Measurements from ENCODE around the gene ZNF423.

Gene ZNF423

DNA sequence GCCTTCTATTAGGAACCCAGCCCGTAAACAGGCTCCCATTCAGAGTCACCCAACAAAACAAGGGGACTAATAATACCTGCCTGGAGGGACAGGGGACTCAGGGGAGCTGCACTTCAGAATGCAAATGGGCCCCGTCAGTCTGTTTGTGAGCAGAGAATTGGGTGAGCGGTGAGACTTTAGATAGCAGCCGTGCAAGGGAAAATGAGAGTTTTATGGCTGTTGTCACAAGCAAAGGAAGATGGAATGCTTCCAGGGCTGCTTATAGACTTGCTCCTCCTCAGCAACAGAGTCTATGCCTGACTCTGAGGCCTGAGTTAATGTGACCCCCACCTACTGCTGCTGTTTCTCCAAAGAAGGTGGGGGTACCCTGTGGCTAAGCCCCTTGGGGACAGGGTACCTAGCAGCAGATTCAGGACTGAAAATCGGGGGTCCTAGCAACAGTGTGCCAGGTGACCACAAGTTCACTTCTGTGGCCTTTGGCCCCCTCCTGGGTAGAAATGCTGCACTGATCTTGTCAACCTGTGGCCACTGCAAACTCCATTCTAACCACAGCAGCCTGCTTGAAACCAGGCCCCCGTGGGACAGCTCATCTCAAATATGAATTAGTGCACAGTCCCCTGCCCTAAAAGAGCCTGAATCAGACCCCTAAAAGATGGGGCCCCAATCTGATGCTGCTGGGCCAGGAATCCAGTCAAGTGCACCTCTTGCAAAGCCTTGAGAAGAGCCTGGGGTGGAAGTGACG, 355.9 kb downstream of the ZNF423 start:
- no peak for DNase-seq

DNA sequence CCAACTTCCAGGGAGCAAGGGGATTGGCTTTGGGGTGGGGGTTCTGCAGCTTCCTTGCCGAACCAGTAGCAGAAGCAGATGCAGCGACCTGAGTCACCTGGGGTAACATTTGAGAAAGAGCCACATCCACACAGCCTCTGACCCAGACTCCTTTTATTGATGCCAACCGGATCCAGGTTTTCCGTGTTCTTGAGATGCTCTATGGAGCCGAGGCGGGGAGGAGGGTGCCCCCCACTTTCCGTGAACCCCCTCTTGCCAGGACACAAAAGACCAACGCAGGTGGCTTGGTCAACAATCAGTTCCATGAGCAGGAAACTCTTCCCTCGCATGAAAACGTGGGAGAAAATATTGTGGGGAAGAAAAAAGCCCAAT, 356.5 kb downstream of the ZNF423 start:
- no peak for DNase-seq

DNA sequence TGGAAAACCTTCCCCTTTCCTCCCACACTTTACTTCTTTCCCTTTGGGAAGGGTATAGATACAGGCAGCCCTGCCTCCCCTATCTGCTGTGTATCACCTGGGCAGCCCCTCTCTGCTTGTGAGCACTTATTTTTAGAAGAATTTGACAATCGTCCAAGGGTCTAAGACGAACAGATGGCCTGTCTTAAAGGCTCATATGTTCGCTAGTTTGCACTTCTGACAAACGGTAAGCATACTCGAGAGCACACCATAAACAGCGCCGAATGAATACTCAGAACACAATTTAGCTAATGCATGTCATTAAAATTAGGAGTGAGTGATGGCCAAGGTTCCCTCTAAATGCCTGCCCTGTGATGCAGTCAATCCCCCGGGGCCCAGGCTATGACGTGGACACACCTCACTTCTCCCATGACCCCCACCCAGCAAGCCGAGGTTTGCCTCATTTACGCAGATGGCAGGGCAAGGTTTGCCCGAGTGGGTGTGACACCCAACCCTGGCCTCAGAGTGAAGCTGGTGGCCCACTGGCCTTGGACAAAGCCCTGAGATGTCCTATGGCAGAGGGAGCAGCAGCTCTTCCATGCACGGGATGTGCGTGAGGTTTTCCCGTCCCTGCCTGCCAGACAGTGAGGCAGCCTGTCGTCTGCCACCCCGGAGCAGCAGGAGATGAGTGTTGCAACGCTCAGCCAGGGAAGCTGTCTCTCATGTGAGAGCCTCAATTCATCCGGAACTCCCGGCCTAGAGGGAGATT, 357.1 kb downstream of the ZNF423 start:
- no peak for DNase-seq

DNA sequence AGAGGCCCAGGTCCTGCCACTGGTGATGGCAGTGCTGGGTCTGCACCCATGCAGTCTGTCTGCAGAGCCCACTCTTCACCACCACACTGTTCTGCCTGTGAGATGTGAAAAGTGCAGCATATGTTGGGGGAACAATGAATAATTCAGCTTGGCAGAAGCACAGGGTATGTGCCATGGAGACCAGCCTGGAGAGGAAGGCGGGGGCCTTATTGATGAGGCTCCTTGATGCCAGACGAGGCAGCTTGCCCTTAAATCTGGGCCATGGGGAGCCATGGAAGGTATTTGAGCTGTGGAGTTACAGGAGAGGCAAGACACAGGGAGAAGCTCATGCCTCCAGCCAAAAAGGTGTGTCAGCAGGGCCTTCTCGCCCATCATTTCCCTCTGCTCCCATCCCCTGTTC, 357.6 kb downstream of the ZNF423 start:
- no peak for DNase-seq

DNA sequence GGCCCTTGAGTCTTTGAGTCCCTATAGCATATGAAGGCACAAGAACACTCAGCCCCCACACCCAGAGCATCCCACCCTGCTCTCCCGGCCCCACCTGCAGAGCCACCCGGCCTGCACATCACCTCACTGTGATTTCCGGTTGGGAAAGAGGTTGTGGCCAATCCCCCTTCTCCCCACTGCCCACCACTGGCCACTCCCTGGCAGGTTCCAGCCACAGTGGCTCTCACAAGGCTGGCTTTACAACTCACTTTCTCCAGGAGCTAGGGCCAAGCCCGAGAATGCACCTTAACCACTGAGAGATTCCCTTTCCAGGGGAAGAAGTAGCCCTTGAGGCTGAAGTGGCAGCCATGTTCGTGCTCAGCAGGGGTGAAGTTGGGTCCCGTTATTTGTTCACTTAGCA, 358.4 kb downstream of the ZNF423 start:
- DNase-seq: no peak

DNA sequence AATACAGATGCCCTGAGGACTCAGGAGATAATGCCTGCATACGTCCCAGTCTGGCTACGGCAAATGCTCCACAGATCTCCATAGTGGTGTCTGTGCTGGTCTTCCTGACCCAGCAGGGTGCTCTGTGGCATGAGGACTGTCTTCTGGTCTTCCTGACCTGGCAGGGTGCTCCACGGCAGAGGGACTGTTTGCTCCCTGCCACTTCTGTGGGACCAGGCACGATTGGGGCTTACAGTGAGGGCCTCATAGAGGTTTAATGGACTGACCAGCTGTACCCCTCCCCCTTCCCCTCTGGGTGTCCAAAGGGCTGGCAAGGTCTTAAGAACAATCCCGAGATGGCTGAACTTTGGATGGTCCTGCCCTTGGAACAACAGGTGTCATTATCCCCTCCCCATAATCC, 359.3 kb downstream of the ZNF423 start:
- no peak for DNase-seq

DNA sequence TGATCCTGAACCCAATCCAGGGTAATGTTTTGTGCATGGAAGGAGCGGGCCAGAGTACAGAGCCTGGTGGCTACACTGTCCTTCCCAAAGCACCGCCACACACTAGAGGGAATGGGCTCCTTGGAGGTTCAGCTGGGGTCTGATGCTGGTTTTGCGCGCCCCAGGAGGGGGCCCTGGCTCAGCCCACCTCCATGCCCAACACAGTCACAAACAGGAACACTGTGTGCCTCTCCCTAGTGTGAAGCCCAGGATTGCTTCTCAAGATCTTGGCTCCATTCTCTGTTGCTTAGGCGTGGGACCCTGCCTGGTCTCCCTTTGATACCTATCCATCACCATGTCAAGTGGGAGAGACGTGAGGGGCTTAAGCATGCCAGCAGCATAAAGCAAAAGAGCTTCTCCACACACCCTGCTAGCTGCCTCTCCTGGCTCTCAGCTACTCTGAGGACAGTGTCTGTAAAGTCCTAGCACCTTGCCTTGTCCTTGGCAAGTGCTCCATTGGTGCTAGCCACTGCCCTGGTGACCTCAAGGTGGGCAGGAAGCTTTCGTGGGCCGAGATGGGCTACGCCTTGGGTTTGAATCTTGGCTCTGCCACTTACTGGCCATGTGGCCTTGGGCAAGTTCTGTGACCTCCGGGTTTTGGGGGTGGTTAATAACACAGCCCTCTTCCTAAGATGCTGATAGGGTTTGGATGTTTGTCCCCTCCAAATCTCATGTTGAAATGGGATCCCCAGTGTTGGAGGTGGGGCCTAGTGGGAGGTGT, 360.1 kb downstream of the ZNF423 start:
- no peak for DNase-seq

DNA sequence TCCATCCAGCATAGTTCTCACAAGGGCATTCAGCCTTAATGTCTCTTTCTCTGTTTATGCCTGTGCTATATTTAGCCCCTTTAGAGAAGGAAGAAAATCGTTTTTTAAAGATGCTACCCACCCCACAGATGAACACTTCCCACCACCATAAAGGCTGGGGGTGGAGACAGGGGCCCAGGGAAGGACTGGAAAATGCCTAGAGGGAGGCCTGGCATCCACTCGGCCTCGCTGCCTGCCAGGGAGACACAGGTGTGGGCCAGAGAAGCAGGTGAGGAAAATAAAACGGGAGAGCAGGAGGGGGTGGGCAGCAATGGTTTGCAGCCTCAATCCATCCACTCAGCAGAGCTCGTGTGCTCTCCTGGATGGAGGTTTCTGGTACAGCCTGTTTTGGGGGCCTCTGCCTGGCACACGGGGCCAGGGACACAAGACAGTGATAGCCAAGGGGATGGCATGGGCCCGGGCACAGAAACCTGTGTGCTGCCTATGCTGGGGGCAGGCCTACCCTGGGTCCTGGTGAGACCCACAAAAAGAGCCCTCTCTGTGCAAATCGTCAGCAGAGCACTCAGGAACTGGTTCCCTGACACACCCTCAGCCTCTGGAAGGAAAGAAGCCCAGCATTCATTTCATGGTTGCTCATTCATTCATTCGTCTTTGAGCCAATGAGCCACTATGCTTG, 360.9 kb downstream of the ZNF423 start:
- DNase-seq: no peak

DNA sequence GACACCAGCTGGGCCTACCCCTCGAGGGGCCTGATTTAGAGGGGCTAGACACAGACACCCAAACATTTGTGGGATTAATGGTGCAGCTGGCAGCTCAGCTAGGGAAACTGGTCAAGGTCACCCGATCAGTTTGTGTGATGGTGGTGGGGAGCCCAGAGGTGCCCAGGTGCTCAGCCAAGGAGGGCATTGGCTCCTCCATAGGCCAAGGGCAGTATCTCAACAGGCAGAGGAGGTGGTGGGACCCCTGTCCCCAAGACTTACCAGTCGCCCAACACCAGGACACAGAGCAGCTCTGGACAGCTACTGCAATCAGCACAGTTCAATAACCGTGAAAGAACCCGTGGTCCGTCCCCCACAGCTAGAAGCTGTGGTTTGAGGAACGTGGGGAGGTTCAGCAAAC, 361.4 kb downstream of the ZNF423 start:
- no peak for DNase-seq

DNA sequence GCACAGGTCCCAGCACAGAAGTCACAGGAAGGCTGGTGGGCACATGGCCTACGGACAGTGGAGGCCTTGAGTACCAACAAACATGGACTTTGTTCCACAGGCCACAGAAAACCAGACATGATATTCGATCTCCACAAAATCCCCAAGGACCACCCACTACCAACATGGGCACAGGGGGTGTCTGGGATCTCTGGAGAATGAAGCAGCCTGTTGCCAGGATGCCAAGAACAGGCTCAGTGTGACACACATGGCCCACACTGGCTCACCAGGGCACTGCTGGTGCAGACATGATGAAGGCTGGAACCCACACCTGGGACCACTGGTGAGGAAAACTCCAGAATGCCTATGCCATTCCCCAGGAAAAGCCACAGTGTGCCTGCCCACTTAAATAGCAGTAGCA, 362.1 kb downstream of the ZNF423 start:
- DNase-seq: no peak

DNA sequence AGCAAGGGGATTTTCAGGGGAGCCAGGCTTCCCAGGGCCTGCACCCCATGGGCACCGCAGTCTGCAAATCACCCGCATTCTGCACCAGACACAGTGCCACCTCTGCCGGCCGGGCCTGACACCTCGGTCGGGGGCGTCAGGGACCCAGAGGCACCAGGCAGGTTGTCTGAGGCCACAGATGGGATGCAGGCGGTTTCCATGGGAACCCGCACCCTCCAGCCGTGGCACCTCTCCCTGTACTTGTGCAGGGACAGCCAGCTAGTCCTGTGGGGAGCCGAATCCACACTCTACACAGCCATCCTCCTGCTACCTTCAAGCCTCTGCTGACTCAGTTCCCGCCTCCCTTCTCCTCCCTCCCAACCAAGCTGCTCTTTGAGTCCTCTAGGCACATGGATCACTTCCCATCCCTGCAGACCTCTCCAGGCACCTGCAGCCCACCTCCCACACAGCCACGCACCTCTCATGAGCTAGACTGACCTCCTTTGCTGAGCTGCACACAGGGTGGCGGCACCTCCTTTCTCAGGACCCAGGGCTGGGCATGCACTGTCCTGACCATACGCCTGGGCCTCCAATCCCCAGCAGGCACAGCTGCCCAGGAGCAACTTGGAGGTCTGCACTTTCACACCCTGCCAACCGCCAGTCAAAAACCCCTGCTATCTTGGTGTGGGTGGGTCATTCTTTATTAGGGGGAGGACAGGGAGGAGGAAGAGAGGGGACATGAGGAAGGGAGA, 362.9 kb downstream of the ZNF423 start:
- DNase-seq: no peak

DNA sequence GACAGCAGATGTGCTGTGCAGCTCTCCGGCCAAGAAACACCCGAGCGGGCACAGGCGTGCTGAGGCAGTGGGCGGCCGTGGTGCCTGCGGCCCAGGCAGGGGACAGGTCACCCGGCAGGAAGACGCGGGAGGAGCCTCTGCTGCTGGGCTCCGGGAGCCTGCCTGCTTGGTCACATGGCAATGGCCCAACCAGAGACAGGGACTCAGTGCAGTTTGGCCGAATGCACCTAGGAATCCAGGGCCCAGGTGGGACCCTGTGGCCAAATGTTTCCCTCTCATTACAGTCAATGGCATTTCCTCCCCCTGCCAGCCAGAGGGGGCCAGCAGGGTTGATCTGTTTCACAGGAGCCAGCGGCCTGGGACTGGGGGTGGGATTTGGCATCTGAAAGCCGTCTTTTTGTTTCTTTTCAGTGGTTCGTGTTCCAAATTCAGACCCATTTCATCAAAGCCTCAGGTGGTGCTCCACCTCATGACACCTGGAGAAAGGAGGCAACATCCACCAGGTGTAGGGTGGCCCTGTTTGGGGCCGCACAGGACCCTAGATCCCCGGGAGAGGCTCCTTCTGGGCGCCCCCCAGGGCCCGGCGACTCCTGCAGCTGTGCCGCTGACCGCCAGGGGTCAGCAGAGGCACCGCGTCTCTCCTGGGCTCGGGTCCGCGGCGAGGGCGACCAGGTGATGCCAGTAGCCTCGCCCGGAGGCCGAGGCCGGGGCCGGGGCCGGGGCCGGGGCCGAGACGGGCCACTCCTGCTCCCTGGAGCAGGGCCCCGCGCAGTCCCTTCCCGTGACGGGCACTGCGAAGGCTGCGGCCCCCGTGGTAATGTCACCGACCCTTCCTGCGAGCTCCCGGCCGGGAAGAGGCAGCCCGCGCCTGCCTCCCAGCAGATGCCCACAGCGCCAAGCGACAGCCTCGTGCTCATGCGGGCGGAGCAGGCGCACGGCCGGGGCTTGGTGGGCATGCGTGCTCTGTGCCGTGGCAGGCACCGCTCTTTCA, 363.8 kb downstream of the ZNF423 start:
- DNase-seq: peak; percentile 43 to 63

DNA sequence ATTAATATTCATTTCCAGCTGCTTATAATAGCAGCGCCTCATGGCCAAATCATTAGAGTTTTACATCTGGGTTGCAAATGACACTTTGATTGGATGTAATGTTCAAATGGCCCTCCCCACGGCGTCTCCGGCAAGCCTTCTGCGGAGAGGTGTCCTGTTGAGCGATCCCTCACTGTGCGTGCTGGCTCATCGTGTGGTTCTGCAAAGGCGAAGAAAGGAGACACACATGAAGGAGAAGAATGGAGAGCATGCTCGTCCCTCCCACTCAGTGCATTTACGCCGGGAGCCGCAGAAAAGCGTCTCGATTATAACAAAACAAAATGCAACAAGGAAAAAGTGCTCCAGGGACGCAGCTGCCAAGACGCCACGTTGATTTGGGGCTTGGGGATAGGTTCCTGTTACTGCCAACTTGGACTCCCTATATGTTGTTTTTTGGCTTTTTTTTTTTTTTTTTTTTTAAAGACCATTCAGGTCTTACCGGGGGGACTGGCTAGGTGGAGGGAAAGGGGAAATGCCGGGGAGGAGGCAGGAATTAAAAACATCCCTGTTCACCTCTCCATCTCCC, 364.7 kb downstream of the ZNF423 start:
- no peak for DNase-seq

DNA sequence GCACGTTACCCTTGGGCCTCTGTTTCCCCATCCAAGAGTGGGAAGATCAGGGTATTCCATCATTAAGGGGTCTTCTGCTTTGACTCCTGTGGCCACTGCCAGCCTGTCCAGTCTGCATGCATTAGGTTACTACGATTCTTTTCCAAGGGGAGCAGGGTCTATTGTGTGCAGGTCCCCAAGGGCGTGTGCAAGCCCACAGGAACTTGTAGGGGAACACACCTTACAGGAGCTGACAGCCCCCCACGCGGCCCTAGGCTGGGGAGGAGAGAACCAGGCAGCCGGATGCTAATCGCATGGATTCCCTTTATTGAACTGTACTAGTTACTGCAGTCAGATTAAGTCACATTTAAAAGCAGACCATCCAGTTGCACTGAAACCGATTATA, 365.6 kb downstream of the ZNF423 start:
- no peak for DNase-seq

DNA sequence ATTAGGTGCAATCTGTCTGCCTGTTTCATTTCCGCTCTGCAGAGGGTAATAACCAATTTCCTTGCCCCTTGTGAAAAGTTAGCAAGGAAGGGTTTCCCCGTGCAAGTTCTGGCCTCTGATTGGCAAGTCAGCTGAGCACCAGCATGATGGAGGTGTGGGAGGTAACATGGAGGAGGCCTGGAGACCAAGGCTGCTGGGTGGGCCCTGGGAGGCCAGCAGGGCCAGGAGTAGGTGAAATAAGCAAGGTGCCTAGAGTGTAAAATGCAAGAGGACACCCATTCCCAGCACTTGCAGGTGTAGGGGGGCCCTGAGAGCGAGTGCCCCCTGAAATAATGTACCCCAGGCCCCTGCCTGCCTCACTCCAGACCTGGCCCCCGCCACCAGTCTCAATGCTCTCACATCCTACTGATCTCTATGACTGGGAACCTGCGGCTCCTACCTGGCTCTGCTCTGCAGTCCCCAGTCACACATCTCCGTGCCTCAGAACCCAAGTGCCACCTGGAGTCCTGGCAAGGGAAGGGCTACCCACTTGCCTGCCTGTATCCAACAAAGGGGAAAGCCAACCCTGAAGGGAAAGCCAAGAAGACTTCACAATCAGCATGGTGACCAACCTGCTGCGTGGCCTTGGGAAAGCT, 366.1 kb downstream of the ZNF423 start:
- DNase-seq: no peak

DNA sequence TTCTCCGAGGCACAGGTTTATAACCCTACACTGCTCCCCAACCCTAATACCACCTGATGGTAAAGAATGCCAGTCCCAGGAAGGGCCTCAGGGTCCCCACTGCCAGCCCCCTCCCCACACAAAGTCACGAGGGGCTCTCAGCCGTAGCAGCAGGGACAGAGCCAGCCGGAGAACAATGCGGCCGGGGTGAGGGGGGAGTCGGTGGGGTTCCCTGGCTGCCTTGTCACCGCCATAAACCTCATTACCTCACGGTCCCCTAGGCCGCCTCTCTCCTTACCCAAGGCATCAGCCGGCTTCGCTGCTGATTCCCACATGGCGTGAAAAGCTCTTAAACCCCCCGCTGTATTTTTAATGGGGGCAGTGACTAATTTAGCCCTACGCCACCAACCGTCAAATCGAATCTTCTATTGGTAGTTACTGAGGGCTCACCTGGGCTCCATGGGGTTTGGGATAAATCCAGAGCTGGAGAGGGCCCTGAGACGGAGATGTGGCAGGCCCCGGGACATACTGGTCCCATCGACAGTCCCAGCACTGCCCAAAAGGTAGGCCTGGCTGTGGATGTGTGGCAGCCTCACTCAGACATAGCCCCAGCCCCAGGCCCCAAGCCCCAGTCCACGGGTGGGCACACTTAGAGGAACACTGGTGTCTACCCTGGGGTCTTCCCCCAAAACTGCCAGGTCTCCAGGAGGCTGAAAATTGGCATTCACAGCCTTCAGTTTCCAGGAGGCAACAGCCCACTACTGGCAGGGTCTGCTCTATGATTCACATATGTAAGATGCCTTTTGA, 367.0 kb downstream of the ZNF423 start:
- DNase-seq: no peak

DNA sequence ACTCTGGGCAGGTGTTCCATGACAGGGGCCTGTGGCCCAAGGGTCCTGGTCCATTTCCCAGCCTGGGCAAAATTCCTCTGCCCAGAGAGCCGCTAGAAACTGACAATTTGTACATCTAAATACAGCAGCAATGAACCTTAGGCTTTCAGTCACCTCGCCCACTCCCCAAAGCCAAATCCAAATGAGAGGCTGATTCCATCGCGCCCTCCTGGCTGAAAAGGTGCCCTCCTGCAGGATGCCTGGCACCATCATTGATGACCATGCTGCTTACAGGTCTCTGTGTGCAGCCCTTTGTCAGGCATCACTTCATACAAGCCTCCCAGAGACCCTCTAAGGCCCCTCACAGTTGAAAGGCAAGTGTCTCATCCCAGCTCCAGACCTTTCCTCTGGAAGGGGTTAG, 367.6 kb downstream of the ZNF423 start:
- DNase-seq: no peak

DNA sequence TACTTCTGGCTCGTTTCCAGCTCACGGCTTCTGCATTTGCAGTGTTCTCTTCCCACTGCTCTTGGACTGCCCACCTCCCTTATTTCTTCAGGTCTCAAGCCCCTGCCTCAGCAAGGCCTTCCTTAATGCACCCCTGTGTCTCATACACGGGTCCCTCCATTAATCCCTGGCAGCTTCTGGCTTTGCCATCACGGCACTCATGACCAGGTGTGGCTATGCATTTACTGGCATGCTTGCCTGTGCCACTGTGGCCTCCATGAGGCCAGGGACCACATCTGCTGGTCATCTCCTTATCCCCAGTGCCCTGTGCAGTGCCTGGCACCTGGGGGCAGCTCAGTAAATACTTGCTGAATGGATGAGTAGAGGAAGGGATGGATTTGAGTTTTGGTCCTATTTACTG, 368.2 kb downstream of the ZNF423 start:
- no peak for DNase-seq

DNA sequence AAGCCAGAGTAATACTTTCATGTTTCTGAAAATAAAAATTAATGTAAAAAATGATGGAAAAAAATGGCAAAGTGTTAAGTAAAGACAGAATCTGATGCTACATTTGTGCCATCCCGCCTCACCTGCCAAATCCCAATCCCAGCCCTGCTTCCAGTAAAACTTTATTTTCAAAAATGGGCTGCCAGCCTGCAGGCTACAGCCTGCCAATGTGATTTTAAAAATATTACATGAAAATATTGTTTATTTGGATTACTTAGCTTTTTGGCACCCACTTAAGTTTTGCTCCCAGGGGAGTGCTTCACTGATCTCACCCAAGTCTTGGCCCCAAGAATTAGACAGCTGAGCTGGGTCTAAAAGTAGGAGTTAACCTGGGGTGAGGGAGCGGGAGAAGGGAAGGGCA, 369.5 kb downstream of the ZNF423 start:
- DNase-seq: no peak

DNA sequence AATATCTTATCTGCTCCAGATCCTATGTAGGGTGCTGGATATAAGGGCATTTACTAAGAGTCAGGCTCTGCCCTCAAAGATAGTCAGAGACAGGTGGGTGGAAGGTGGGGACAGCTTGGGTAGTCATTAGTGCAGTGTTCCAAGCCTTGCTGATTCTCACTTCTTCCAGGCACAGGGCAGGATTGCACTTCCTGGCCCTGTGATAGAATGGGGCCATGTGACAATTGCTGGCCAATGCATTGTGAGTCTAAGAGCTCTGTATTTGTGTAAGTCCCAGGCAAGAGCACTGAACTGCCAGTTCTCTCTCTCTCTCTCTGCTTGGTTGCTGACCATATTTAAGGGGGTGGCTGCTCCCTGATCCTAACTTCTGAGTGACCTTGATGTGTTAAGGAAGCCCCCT, 370.2 kb downstream of the ZNF423 start:
- no peak for DNase-seq

All from stimulated activated CD4-positive, alpha-beta T cell treated with anti-CD3 and anti-CD28 coated beads, Interleukin-2, amount 100 ng/mL, for 24 hours (primary cell).